ENCODE measurements around the gene CDK14.

DNA sequence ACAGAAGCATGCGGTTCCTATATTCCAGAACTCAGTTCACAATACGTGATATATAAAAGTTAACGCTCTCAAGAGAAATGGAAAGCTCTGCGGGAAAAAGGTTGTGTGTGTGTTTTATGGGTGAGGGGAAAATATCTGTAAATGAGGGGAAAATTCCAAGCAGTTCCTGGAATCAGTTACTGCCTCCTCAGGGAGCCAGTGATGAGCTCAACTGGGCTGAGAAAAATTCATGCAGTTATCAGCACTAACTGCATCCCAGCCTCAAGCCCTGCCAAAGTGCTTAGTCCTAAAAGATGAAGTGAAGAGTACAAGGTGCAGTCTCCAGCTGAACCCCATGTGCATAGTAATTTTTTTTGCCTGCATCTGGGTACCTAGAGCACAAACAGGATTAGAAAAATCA, 191.9 kb downstream of the CDK14 start:
- TF ChIP-seq, protein P1, sequence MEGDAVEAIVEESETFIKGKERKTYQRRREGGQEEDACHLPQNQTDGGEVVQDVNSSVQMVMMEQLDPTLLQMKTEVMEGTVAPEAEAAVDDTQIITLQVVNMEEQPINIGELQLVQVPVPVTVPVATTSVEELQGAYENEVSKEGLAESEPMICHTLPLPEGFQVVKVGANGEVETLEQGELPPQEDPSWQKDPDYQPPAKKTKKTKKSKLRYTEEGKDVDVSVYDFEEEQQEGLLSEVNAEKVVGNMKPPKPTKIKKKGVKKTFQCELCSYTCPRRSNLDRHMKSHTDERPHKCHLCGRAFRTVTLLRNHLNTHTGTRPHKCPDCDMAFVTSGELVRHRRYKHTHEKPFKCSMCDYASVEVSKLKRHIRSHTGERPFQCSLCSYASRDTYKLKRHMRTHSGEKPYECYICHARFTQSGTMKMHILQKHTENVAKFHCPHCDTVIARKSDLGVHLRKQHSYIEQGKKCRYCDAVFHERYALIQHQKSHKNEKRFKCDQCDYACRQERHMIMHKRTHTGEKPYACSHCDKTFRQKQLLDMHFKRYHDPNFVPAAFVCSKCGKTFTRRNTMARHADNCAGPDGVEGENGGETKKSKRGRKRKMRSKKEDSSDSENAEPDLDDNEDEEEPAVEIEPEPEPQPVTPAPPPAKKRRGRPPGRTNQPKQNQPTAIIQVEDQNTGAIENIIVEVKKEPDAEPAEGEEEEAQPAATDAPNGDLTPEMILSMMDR (IDR thresholded peaks at IDR 0.05), result no peak
- TF ChIP-seq POLR2A (IDR thresholded peaks at IDR 0.05), result no peak
